Right ventricle myocardium superior (tissue), 1 donor: ENCODE data around the gene FRRS1L. TPM values are rescaled to one million over a fixed set of nuclear protein-coding genes. Genes with fewer than 3 reads are reported as not detected.

Source experiments
- ATAC-seq: fragments of 200-7000 bp; cut with Tn5 transposase; one replicate; pipeline ENCODE4 v1.9.1; 2020; ENCODE audit warnings: mild to moderate bottlenecking; ENCODE audit not compliant: poor library complexity
- DNase-seq: peaks from one replicate; pipeline ENCODE4 v3.0.0-alpha.2; 2020
- intact Hi-C: fragments of 100-400 bp; cut with DNase I; formaldehyde crosslinking; loops from one replicate; pipeline ENCODE4 v1.11.2; 2022
- total RNA-seq: library from RNA; stranded (reverse); fragmentation: NEBNext Ultra II Directional; extraction: Animal tissue kit (Norgen Biotek cat#: 25700); gene quantifications from one replicate; pipeline ENCODE4 v1.2.1, GENCODE V29; 2021
- donor health status: DM: no; HTN: yes; CAD: no; lungs with severe emphysema.

The FRRS1L gene
- total RNA-seq, 1 donor from 2014 or later, result 1.2 TPM

GRCh38 chr9:109088221-109088620, 78.8 kb downstream of the FRRS1L start:
- DNase-seq, result no peak
- ATAC-seq, result no peak
- intact Hi-C loops, result no loop called here

- ATAC-seq (no peak), DNase-seq (no peak)
- intact Hi-C loops, result no loop called here
Measured at GRCh38 chr9:109087795-109088194, 79.3 kb downstream of the FRRS1L start.

GRCh38 chr9:109086221-109086620, 80.8 kb downstream of the FRRS1L start:
- ATAC-seq, result no peak
- no peak for DNase-seq
- intact Hi-C loops, result no loop called here

GRCh38 chr9:109085510-109085909, 81.5 kb downstream of the FRRS1L start:
- intact Hi-C loops, result no loop called here
- no peak for DNase-seq
- ATAC-seq, result no peak

- no peak for DNase-seq
- no peak for ATAC-seq
- intact Hi-C loops, result no loop called here
Measured at GRCh38 chr9:109083813-109084405, 83.1 kb downstream of the FRRS1L start.

- no peak for ATAC-seq
- no peak for DNase-seq
- intact Hi-C loops, result no loop called here
Measured at GRCh38 chr9:109083141-109083540, 83.9 kb downstream of the FRRS1L start.

GRCh38 chr9:109082091-109082620, 84.9 kb downstream of the FRRS1L start:
- intact Hi-C loops, result no loop called here
- no peak for DNase-seq
- no peak for ATAC-seq

Other genes with a start within 250 kb of the FRRS1L start
- 20.1 TPM for gene ELP1, start 233.1 kb downstream of the FRRS1L start, total RNA-seq
- 17.5 TPM for gene ABITRAM, start 232.8 kb downstream of the FRRS1L start, total RNA-seq
- 77.5 TPM for gene CTNNAL1, start 153.8 kb downstream of the FRRS1L start, total RNA-seq
- 102 TPM for gene TMEM245, start 47.3 kb downstream of the FRRS1L start, total RNA-seq
- gene EPB41L4B, start 153.8 kb upstream of the FRRS1L start, total RNA-seq, result 9.9 TPM